Putamen (tissue), 1 donor: Measurements from ENCODE around the gene ELL2.
"Not testable (repeated sequence)": the region's sequence is repeated elsewhere in the genome, so short reads cannot be mapped to it uniquely, and the experiment has no call there.

ENCODE experiments used
- DNase-seq: peaks from one replicate; pipeline ENCODE4 v3.0.0-alpha.2; 2016; ENCODE audit warnings: low spot score

Gene ELL2

DNA sequence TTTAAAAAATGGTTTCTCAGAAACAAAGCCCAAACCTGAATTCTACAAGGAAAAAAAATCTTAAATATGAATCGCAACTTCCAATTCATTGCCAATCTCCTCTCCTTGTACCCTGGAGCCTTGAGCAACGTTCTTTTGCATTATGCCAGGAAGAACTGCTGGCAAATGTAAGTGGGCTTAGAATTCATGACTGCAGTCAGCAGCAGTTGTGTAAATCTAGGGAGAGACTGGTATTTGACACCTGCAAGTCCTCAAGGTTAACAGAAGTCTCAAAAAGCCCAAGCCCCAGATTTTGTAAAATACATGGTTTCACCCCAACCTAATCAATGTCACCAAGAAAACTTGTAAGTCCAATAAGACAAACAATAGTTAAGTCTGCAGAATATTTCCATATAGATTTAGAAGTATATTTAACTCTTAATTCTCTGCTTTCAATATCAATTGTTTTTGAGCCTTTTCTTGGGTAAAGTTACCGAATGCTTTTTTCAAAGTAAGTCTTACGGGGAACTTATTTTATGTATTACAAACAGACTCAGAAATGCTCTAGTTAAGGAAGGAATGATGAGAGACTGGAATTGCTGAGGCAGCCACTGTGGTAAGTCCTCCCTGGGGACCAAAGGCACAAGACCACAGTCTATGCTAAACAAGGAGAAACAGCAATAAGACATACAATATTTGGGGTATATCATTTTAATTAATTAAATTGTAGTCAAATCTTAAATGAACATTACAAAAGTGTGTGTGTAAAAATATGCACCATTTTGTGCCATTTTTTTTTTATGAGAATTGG lies 31.3 kb downstream of the ELL2 start:
- DNase-seq = no peak

DNA sequence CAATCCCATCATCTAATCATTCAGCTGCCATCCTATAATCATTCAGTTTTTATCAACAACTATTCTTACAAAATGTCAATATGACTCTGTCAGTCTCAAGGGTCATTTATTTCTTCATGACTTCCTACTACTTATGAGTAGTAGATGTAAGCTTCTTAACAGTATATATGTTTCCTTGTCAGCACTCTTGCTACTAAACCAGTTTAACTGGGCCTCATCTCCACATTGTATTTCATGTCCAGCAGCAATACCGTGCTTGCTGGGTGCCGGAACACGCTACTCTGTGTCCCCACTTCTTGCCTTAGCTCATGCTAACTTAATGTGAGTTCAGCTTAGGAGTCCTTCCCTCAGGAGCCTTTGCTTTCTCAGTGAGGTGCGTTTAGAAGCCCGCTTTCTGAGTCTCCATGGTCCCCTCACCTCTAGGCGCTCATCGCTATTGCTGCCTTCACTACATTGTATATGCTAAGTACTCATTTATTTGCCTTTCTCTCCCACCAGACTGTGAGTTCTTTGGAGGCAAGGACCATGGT lies 32.9 kb downstream of the ELL2 start:
- DNase-seq = no peak

DNA sequence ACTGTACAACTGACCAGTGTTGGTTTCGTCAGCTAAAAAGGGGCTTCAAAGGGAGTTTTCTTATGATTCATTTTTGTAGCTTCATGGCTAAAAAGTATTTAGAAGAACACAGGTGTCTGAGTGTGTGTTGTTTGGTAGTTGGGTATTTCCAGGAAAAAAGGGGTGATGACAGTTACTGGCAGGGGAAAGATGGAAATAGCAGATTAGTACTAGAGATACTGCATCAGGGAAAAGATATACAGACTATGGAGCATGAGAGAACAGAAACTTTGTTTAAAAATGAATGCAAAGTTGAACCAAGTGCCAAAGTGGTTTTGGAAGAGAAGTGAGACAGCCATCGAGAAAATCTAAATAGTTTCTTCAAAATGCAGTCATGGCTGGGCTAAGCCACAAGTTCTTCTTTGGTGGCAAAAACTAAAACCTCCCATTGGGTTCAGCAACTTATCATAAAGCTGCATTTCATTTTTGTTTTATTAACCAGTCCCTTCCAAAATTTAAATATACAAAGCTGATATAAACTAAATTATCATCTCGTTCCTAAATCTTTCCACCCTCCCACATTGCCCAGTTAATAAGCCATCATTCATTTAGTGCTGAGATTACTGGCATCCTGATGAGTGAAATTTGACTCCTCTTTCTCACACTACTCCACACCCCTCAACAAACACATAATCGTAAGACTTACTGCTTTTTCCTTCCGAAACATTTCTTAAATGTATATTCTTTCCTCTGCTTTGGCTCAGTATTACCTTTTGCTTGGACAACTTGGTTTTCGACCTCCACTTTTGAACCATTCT lies 33.5 kb downstream of the ELL2 start:
- no peak for DNase-seq

DNA sequence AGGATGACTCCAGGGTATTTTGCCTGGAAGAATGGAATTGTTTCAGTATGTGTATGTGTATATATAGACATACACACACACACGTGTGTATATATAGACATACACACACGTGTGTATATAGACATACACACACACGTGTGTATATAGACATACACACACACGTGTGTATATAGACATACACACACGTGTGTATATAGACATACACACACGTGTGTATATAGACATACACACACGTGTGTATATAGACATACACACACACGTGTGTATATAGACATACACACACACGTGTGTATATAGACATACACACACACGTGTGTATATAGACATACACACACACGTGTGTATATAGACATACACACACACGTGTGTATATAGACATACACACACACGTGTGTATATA lies 34.4 kb downstream of the ELL2 start:
- DNase-seq = not testable (repeated sequence)

DNA sequence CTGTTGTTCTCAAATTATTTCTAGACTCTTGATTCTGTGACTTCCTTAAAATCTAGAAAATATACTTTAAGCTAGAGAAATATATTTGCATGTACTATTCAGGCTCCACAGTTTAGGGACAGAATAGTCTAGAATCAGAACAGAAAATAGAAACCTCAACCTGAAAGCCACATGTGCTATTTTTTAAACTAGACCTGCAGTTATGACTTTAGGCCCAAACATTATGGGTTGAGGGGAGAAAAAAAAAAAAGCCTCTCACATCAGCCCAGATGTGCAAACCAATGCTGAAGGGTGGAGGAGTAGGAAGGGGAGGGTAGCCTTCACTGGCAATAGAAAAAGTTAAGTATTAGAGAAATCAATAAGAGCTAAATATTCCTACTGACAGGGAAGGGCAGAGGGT lies 35.7 kb downstream of the ELL2 start:
- DNase-seq = no peak

DNA sequence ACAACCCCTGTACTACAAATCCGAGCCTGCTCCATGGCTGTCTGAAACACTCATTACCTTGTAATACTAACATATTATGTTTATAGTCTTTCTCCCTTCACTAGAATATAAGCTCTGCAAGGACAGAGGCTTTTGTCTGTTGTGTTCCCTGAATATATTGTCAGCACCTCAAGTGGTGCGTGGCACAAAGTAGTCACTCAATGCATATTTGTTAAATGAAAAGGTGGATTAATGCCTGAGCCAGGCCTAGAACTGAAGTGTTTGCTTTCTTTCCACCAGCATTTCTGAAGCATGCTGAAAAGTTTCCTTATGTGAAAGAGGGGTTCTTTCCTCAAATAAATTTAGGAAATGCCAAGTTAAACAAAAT lies 36.3 kb downstream of the ELL2 start:
- DNase-seq = no peak

DNA sequence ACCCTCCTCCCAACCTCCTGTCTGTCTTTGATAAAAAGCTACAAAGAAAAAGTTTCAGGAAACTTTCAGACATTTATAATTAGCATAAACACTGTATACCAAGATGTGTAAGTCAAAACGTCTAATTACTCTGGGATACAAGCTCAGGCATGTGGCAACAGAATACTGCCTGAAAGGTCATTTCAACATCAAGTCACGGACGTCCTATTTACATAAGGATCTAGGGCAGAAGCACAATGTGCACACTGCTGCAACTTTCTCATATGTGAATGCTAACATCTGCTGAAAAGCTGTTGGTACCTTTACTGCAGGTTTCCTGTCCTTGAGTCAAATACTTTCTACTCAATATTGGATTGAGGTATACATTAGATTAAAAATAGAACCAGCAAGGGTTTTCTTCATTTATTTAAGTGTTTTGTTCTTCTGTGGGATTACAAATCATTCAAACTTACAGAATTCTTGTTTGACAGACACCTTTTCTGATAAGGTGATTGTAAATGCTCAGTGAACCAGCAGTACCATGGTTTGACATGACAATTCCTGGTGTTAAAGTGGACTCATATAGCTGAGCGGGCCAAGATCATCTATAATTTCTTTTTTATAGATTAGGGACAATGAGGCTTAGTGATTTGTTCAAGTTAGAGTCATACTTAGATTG lies 36.8 kb downstream of the ELL2 start:
- DNase-seq = no peak

DNA sequence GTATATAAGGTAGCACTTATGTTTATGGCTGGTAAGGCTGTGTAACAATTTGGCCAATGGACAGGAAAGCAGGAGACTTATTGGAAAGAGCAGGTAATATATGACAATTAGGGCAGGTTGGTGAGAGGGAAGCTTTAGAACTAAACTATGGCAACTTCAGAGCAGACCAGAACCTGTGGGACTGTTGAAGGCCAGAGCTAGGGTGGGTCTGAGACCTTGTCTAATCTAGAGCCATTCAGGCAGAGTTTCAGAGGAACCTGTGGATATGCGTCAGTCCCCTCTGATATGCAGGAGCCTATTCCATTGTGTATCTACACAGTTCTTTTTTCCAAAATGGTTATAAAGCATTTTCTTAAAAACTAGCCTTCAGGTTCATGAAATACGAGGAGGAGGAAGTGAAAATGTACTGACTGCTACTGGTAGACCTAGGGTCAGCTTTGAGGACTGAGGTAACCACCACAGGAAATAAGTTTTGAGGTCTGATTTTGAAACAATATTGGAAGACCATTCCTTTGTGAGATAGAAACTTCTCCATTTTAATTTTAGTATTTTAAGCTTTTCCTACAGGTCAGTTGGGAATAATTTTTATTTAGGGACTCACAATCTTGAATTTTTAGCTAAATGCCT lies 37.6 kb downstream of the ELL2 start:
- no peak for DNase-seq

DNA sequence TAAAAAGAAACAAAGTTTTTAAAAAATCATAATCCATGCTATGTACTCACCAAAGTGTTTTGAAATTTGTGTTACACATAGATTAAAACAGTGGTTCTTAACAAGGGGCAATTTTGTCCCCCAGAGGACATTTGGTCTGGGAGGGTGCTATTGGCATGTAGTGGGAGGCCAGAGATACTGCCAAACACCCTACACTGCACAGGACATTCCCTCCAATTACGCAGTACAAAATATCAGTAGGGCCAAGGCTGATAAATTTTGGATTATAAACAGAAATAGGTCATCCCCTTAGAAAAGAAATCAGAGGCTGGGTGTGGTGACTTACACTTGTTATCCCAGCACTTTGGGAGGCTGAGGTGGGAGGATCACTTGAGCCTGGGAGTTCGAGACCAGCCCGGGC lies 38.9 kb downstream of the ELL2 start:
- DNase-seq = no peak

DNA sequence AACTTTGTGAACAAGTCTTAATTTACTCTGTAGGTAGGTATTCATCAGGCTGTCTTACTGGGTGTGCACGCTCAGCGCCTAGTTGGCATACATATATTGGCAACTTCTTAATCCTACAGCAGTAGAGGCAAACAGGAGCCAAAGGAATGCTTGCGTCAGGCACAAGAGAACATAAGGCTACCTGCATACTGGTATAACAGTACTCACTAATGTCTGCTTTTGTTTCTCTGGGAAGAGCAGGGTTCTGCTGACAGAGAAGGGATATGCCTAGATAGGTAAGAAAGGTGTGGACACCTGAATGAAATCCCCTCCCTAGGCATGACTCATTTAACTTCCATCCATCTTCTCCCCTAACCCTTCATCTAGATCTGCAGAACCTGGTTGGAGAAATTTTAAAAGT lies 40.1 kb downstream of the ELL2 start:
- no peak for DNase-seq

DNA sequence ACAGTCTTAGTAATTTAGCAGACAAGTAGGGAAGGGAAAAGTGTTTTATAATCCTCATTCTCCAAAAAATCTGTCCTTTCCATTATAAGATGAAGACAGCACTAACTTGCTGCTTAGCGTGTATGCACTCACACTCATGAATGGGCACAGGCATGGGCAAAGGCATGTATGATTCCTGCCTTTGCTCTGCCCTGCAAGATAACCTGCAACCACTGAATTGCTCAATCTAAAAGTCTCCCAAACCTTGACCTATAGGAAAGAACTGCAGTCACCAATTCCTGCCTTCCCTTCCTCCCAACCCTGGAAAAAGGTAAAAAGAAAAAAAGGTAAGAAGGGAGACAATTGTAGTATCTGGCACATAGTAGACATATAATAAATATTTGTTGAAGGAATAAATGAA lies 40.8 kb downstream of the ELL2 start:
- DNase-seq = no peak

DNA sequence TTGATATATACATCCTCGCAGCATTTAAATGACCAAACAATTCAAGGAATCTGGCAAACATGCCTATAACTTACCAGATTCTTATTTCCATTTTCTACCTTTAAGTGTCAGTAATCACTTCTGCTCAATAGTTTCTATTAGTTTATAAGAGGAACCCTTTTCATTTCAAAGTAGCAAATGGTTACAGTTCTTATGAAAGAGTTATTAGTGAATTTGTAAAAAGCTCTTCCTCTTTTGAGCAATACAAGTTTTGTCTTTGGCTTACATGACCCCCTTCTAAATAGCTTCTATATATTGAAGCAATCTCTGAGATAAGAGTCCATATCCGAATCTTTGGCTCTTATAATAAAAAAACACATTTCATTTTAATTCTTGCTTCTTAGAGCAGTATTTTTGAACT lies 42.0 kb downstream of the ELL2 start:
- DNase-seq = no peak

DNA sequence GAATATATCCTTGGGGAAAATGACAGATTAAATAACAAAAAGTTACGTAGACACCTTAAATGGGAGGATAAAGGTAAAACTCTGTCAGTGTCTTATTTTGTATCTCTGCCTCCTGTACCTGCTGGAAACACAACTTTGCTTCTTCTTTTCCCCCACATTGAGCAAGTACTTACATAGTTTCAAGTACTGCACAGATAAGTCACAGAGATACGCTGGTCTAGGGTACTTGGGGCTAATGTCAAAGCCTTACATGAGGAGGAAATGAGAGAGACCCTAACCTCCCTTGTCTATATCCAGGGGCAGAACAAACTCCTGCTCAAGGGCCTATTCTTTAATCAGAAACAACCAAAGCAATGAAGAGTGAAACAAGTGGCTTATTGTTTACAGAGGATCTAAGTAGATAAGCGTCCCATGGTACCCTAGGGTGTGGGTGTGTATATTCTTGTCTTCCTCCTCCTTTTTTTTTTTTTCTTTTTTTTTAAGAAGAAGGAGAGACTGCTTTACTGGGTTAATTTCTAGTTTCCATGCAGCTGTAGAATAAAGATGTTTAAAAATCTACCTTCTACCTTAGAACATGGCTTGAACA lies 43.1 kb downstream of the ELL2 start:
- no peak for DNase-seq

DNA sequence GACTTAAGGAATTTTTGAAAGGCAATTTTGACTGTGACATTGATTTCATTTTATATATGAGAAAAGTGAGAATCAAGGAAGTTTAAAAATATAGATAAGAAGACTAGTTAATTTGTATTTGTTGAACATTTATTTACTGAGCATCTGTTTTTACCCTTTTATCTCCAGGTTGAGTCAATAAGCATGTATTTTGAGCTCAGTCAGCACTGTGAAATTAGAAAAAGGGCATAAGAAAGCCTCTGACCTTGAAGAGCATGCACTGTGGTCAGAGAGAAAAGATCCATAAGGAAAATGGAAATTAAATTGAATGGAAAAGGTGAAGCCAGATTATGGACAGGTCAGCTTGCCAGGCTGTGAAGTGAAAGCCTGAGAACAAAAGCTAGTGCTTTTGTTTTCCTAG lies 44.4 kb downstream of the ELL2 start:
- DNase-seq = no peak

DNA sequence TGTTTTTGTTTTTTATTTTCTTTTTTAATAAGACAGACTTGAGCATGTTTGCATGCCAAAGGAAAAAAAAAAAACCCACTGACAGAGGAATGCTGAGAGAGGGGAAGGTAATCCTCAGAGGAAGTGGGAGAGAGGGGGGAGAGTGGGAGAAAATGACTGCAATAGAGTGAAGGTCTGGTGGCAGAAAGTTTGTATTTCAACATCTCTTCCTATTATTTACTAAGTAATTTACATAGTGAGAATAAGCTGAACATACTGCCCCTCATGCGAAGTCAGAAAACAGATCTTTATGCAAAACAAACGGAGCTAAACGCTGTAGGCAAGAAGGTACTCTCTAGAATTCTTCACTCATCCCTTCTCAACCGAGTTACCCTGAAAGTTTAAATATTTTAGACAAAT lies 45.0 kb downstream of the ELL2 start:
- DNase-seq = no peak

DNA sequence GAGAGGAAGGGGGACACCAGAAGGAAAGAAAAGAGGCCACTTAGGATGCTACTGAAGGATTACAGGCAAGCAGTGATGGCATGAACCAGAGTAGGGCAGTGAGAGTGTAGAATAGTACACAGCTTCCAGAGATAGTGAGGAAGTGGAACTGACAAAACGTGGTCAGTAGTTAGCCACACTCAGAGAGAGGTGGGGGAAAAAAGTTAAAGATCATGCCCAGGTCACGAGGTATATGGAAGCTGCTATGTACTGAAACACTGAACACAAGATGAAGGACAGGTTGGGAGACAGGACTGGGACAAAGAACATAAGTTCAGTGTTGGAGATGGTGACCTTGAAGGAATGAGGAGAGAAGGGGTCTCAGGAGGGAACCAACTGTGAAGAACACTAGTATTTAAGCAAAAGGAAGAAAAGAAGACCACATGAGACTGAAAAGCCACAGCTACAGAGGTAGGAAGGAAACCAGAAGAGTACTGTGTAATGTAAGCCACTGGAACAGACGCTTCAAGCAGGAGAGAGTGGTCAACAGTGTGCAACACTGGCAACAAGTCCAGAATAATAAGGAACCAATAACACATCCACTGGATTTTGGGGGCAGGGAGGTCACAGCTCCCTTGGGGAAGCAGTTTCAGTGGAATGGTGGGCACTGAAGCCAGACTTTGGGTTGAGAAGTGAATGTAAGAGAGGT lies 45.5 kb downstream of the ELL2 start:
- no peak for DNase-seq

DNA sequence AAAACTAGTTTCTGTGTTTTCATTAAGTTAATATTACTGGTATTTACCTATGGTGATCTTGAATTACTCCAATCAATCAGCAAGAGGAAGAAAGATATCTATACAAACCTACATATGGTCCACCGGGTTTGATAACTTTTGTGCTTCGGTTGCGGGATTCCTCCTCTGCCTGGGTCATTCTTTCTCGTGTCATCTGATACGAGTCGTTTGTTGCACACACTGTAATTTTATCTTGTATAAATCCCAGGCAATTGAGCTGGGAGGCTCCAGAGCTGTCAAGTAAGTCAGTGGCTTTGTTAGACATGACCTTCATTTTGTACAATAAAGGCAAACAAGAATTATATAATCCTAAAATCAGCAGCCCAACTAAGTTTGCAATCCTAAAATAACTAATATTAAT lies 48.0 kb downstream of the ELL2 start:
- DNase-seq = no peak

DNA sequence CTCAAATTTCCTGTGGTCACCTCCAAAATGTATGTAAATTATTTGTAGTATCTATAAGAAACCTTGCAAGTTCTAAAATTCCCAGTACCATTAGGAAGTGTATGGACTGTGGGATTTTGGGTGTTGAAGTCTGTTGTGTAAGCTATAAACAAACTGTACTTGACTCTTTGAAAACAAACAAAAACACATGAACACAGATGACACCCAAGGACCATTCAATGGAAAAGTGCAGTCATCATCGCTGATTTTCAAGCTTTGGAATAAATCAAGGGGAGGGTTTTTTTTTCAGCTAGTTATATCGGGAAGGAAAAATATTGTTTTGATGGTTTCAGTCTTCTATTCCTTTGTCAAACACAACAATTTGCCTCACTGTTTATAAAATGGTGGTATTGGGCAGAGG lies 49.6 kb downstream of the ELL2 start:
- DNase-seq = no peak

DNA sequence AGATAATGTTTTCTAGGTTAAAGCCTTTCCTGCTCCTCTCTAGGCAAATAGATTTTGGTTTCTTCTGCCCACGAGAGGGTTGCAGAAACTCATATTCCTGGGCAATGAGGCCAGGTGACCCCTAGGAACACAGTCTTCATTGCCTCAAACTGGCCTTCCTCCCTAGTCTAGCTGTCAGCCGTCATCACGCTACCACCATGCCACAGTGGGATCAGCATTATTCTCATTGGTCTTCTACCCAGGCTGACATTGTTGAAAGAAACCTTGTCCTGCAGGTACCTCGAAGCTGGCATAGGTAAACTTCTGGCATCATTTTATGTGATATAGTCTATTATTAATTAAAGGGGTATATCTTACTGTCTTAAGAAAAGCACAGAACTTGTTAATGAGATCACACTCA lies 51.1 kb downstream of the ELL2 start:
- DNase-seq = no peak

DNA sequence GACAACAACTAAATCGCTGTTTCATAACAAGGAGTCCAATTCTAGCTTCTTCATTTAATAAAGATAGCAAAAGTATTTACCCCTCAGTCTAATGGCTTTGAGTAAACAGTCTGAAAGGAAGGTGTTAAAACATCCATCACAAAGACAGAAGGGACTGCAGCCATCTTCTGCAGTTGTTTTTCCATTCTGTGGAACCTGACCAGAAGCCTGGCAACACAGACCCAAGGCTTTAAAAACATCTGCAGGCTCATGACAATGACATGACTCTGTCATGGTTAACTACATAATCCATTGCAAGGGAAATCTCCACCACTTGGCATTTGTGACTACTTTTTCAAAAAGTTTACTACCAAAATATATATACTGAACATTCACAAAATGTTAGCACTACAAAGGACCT lies 51.9 kb downstream of the ELL2 start:
- no peak for DNase-seq

DNA sequence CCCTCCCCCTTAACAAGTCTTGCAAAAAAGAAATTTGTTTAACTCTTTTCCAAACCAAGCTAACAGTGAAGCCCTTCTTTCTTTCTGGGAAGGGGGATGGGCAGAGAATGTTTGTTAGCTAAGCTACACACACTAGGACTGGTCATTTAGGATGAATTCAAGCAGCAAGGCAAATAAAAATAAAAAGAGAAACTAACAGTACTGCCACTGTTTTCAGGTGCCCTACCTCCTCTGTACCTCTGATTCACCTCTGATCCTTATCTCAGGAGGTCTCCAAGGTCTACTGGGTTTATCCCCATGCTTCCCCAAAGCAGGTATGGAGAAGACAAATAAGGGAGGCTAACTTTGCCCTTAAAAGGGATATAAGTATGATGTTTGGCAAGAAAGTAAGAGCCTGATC lies 52.9 kb downstream of the ELL2 start:
- DNase-seq = no peak
